ENCODE data around the gene RBM20.

DNA sequence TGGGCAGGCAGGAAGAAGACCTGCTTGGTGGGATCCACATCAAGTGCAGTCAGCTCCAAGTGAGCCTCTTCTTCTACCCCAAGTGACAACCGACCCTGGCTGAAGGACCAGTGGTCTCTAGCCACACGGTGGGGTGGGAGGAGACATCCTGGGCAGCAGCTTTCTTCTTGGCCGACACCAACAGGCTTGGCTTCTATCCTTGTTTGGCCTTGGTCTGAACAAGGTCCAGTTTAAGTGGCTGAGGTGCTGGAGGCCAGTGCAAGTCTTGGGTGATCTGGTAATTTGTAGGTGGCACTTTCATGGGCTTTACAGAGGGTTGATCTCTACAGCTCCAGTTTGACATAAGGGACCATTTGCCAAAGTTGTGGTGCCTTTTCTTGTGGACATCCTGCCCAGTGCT lies 164.0 kb downstream of the RBM20 start:
- TF ChIP-seq YY1 (IDR thresholded peaks at IDR 0.05; ENCODE audit: insufficient read depth, insufficient read length) (no peak), ZNF274 (IDR thresholded peaks at IDR 0.05; ENCODE audit: low read depth, low read length) (no peak), SUZ12 (IDR thresholded peaks at IDR 0.05; ENCODE audit: extremely low read depth, insufficient read depth, insufficient read length) (no peak)

All from NT2/D1 (cell line).